H9 (cell line): ENCODE data around the gene ATAD5. TPM values are rescaled to one million over a fixed set of nuclear protein-coding genes. Genes with fewer than 3 reads are reported as not detected.

Source experiments
- DNase-seq: peaks from one replicate; pipeline ENCODE4 v3.0.0-alpha.2; 2017
- H2AFZ ChIP-seq: one replicate; pipeline ENCODE4 v1.6.1; 2013; ENCODE audit warnings: mild to moderate bottlenecking, low read length, control low read depth, moderate library complexity
- H2AK5ac ChIP-seq: 2 replicates; pipeline ENCODE4 v1.6.1; 2013; ENCODE audit warnings: low read length, control low read depth, mixed read lengths; ENCODE audit not compliant: insufficient read length
- H2BK120ac ChIP-seq: one replicate; pipeline ENCODE4 v1.6.1; 2013; ENCODE audit warnings: low read depth, mild to moderate bottlenecking, low read length, control low read depth, inconsistent platforms; ENCODE audit not compliant: poor library complexity, severe bottlenecking
- H2BK12ac ChIP-seq: 2 replicates; pipeline ENCODE4 v1.6.1; 2013; ENCODE audit warnings: low read length, control low read depth, mixed read lengths, low read depth; ENCODE audit not compliant: insufficient read length
- H2BK15ac ChIP-seq: 2 replicates; pipeline ENCODE4 v1.6.1; 2013; ENCODE audit warnings: low read depth, low read length, control low read depth
- H2BK20ac ChIP-seq: one replicate; pipeline ENCODE4 v1.6.1; 2013; ENCODE audit warnings: low read depth, mild to moderate bottlenecking, low read length, control low read depth, inconsistent platforms; ENCODE audit not compliant: poor library complexity, severe bottlenecking
- H2BK5ac ChIP-seq: 2 replicates; pipeline ENCODE4 v1.6.1; 2013; ENCODE audit warnings: low read length, control low read depth, mixed read lengths; ENCODE audit not compliant: insufficient read length
- H3K14ac ChIP-seq: 2 replicates; pipeline ENCODE4 v1.6.1; 2013; ENCODE audit warnings: low read length, control low read depth; ENCODE audit not compliant: insufficient read depth
- H3K18ac ChIP-seq: 2 replicates; pipeline ENCODE4 v1.6.1; 2013; ENCODE audit warnings: low read depth, mild to moderate bottlenecking, mixed read lengths, low read length, control low read depth; ENCODE audit not compliant: insufficient read length
- H3K23ac ChIP-seq: 2 replicates; pipeline ENCODE4 v1.6.1; 2013; ENCODE audit warnings: low read length, control low read depth, mixed read lengths, low read depth; ENCODE audit not compliant: insufficient read length
- H3K23me2 ChIP-seq: 2 replicates; pipeline ENCODE4 v1.6.1; 2013; ENCODE audit warnings: low read depth, mild to moderate bottlenecking, mixed read lengths, low read length, control low read depth; ENCODE audit not compliant: insufficient read length, poor library complexity, severe bottlenecking
- H3K27ac ChIP-seq: 2 replicates; pipeline ENCODE4 v1.5.1; 2013; ENCODE audit warnings: low read length, control low read depth, mixed read lengths, low read depth; ENCODE audit not compliant: insufficient read length
- H3K27me3 ChIP-seq: 2 replicates; pipeline ENCODE4 v1.6.1; 2013; ENCODE audit warnings: low read length, control low read depth, inconsistent platforms; ENCODE audit not compliant: insufficient read depth
- H3K4ac ChIP-seq: 2 replicates; pipeline ENCODE4 v1.6.1; 2013; ENCODE audit warnings: low read depth, mild to moderate bottlenecking, control low read depth, inconsistent platforms, low read length, moderate library complexity
- H3K4me1 ChIP-seq: 2 replicates; pipeline ENCODE4 v1.6.1; 2013; ENCODE audit warnings: low read length, control low read depth, inconsistent platforms; ENCODE audit not compliant: insufficient read depth
- H3K4me2 ChIP-seq: 2 replicates; pipeline ENCODE4 v1.6.1; 2013; ENCODE audit warnings: low read length, control low read depth, mixed read lengths; ENCODE audit not compliant: insufficient read length, insufficient read depth
- H3K56ac ChIP-seq: 2 replicates; pipeline ENCODE4 v1.6.1; 2013; ENCODE audit warnings: low read depth, mild to moderate bottlenecking, mixed read lengths, low read length, control low read depth; ENCODE audit not compliant: insufficient read length
- H3K79me1 ChIP-seq: 2 replicates; pipeline ENCODE4 v1.6.1; 2013; ENCODE audit warnings: low read depth, mild to moderate bottlenecking, moderate library complexity, low read length, control low read depth, inconsistent platforms; ENCODE audit not compliant: insufficient read depth, poor library complexity, severe bottlenecking
- H3K79me2 ChIP-seq: 2 replicates; pipeline ENCODE4 v1.6.1; 2013; ENCODE audit warnings: low read length, control low read depth, inconsistent platforms; ENCODE audit not compliant: insufficient read depth
- H3K9ac ChIP-seq: 2 replicates; pipeline ENCODE4 v1.6.1; 2013; ENCODE audit warnings: low read length, control low read depth, mixed read lengths; ENCODE audit not compliant: insufficient read length; ENCODE audit errors: extremely low read depth
- H3K9me3 ChIP-seq: one replicate; pipeline ENCODE4 v1.6.1; 2013; ENCODE audit warnings: low read depth, low read length, inconsistent platforms; ENCODE audit not compliant: control insufficient read depth
- H3T11ph ChIP-seq: one replicate; pipeline ENCODE4 v1.6.1; 2013; ENCODE audit warnings: mild to moderate bottlenecking, low read length, control low read depth, inconsistent platforms
- H4K20me1 ChIP-seq: one replicate; pipeline ENCODE4 v1.6.1; 2013; ENCODE audit not compliant: control insufficient read depth, insufficient read length, insufficient read depth
- H4K5ac ChIP-seq: 2 replicates; pipeline ENCODE4 v1.6.1; 2013; ENCODE audit warnings: low read depth, mild to moderate bottlenecking, mixed read lengths, low read length, control low read depth; ENCODE audit not compliant: insufficient read length
- H4K8ac ChIP-seq: replicated peaks from 2 replicates; pipeline ENCODE4 v1.6.1; 2013; ENCODE audit warnings: low read length, control low read depth, mixed read lengths, low read depth; ENCODE audit not compliant: insufficient read length
- H4K91ac ChIP-seq: 2 replicates; pipeline ENCODE4 v1.6.1; 2013; ENCODE audit warnings: low read depth, mild to moderate bottlenecking, moderate library complexity, mixed read lengths, low read length, control low read depth; ENCODE audit not compliant: insufficient read length
- H3K27ac Mint-ChIP-seq, 3 experiments: 2 replicates in 2 of 3; 3 replicates in 1 of 3; pipeline ENCODE4 v1.8.0; 2020 to 2021; ENCODE audit warnings: mixed read lengths in 3 of 3, mild to moderate bottlenecking in 1 of 3, moderate library complexity in 1 of 3
- H3K27me3 Mint-ChIP-seq: 2 replicates; pipeline ENCODE4 v1.8.0; 2021; ENCODE audit warnings: low read depth, mild to moderate bottlenecking, moderate library complexity, mixed read lengths
- H3K36me3 Mint-ChIP-seq, 3 experiments: 2 replicates in 2 of 3; 3 replicates in 1 of 3; pipeline ENCODE4 v1.8.0; 2020 to 2021; ENCODE audit warnings: low read depth in 3 of 3, mixed read lengths in 3 of 3; ENCODE audit not compliant: insufficient read depth in 1 of 3
- H3K4me1 Mint-ChIP-seq, 2 experiments: 2 replicates each; pipeline ENCODE4 v1.8.0; 2020; ENCODE audit warnings: mixed read lengths in 2 of 2
- H3K4me3 Mint-ChIP-seq, 2 experiments: 2 replicates in 1 of 2; 3 replicates in 1 of 2; pipeline ENCODE4 v1.8.0; 2020 to 2021; ENCODE audit warnings: mild to moderate bottlenecking in 2 of 2, mixed read lengths in 2 of 2, moderate library complexity in 1 of 2
- H3K9me3 Mint-ChIP-seq, 2 experiments: 2 replicates in 1 of 2; 3 replicates in 1 of 2; pipeline ENCODE4 v1.8.0; 2020; ENCODE audit warnings: mild to moderate bottlenecking in 2 of 2, mixed read lengths in 2 of 2, moderate library complexity in 1 of 2
- WGBS: extraction: QIAGEN DNeasy Blood & Tissue Kit; methylation state at CpG from one replicate; pipeline ENCODE4 v1.1.7; 2013; ENCODE audit warnings: missing lambda C conversion rate, low lambda C conversion rate, mixed read lengths; ENCODE audit not compliant: insufficient read length; ENCODE audit errors: extremely low coverage; 5-methylcytosine and 5-hydroxymethylcytosine counted together
- total RNA-seq: library from RNA; stranded (reverse); gene quantifications from 2 replicates; pipeline ENCODE4 v1.2.1, GENCODE V29; 2021
- TF ChIP-seq, protein P1 (sequence below): fragments of 200-600 bp; sonication (generic); conservative IDR thresholded peaks from 3 replicates; pipeline ENCODE4 v1.8.0; 2021; ENCODE audit warnings: antibody characterized with exemption, mild to moderate bottlenecking

Gene ATAD5
- total RNA-seq, 1 experiment from 2014 or later: 27.0 TPM

- Histone ChIP-seq H3K14ac (no peak overlapping the region), H2BK20ac (no peak overlapping the region), H3K79me2 (no peaks in the 10 kb centered on the region), H3T11ph (no peak overlapping the region), H3K9me3 (no peaks in the 10 kb centered on the region), H3K9ac (no peak overlapping the region), H4K5ac (no peak overlapping the region), H2BK12ac (no peak overlapping the region), H3K4me2 (no peak overlapping the region), H2BK5ac (no peak overlapping the region), H4K8ac (no peak overlapping the region), H2AFZ (no peak overlapping the region), H3K79me1 (no peaks in the 10 kb centered on the region), H2AK5ac (no peak overlapping the region), H3K27ac (no peak overlapping the region), H4K20me1 (no peaks in the 10 kb centered on the region), H3K23me2 (no peaks in the 10 kb centered on the region), H2BK15ac (no peak overlapping the region), H3K4ac (no peak overlapping the region), H4K91ac (no peak overlapping the region), H3K27me3 (peaks cover 5% of the 10 kb centered on the region; the same call in 1 of the 2 replicates), H3K23ac (no peak overlapping the region), H2BK120ac (no peak overlapping the region), H3K18ac (no peak overlapping the region), H3K4me1 (no peaks in the 10 kb centered on the region), H3K56ac (no peak overlapping the region)
- H3K27ac Mint-ChIP-seq: no peak overlapping the region
- H3K4me3 Mint-ChIP-seq: no peak overlapping the region
- peaks cover 40% of the 10 kb centered on the region for H3K27me3 Mint-ChIP-seq
- 0 out of 5 replicates have a peak, but pooled peaks cover 0 to 2% of the 10 kb centered on the region in 2 experiments for H3K9me3 Mint-ChIP-seq
- DNase-seq: no peak
- no CpG with 5 or more reads among the region's 5 CpGs for WGBS
- peaks cover 2% of the 10 kb centered on the region in 2 experiments for H3K4me1 Mint-ChIP-seq
- TF ChIP-seq, protein P1, sequence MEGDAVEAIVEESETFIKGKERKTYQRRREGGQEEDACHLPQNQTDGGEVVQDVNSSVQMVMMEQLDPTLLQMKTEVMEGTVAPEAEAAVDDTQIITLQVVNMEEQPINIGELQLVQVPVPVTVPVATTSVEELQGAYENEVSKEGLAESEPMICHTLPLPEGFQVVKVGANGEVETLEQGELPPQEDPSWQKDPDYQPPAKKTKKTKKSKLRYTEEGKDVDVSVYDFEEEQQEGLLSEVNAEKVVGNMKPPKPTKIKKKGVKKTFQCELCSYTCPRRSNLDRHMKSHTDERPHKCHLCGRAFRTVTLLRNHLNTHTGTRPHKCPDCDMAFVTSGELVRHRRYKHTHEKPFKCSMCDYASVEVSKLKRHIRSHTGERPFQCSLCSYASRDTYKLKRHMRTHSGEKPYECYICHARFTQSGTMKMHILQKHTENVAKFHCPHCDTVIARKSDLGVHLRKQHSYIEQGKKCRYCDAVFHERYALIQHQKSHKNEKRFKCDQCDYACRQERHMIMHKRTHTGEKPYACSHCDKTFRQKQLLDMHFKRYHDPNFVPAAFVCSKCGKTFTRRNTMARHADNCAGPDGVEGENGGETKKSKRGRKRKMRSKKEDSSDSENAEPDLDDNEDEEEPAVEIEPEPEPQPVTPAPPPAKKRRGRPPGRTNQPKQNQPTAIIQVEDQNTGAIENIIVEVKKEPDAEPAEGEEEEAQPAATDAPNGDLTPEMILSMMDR: no peak
- H3K36me3 Mint-ChIP-seq: no peaks in the 10 kb centered on the region
Observed at GRCh38 chr17:30927756-30928155, 96.0 kb downstream of the ATAD5 start.
